Measurements from ENCODE around the gene PACRG. TPM values are rescaled to one million over a fixed set of nuclear protein-coding genes. Genes with fewer than 3 reads are reported as not detected.

Gene PACRG
- total RNA-seq, 2 experiments from 2014 or later = 0.66 to 0.81 TPM

DNA sequence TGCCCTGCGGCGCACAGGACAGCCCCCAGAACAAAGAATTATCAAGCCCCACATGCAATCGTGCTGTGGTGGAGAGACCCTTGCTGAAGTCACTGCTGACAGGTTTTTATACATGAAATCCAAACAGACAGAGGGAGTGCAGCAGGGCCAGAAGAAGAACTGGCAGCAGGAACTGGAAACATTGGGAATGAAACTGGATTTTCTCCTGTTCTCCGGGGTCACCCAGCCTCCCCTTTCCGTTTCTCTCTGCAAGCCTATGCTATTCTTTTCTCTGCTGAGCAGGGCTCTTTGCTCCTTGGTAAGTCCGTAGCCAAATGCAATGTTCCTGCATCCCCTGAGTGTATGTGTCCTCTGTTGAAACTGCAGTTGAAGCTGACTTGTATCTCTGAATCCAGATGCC, 623.2 kb downstream of the PACRG start:
- Histone ChIP-seq H3K27ac (ENCODE audit: low read depth in 1 of 2, low read length in 2 of 2) (no peak overlapping the region), H3K36me3 (ENCODE audit: insufficient read depth, low read length) (no peaks in the 10 kb centered on the region), H3K27me3 (ENCODE audit: control insufficient read depth in 1 of 2, insufficient read depth in 2 of 2, low read length in 2 of 2) (no peaks in the 10 kb centered on the region), H3K4me3 (ENCODE audit: low read length) (no peak overlapping the region), H3K4me1 (ENCODE audit: insufficient read depth, low read length) (no peaks in the 10 kb centered on the region), H3K9me3 (ENCODE audit: control insufficient read depth in 1 of 2, insufficient read depth in 1 of 2, low read length in 2 of 2) (no peaks in the 10 kb centered on the region)
- ATAC-seq (ENCODE audit: poor library complexity) (no peak), DNase-seq (no peak)
- no peaks in the 10 kb centered on the region for H3K36me3 Mint-ChIP-seq (ENCODE audit: low read depth)
- H3K9me3 Mint-ChIP-seq = no peaks in the 10 kb centered on the region
- peaks cover 11% of the 10 kb centered on the region for H3K27me3 Mint-ChIP-seq
- TF ChIP-seq CTCF (IDR thresholded peaks at IDR 0.05) = no peak
- ChIA-PET CTCF (no interaction called here), POLR2A (no interaction called here)
- no peak overlapping the region for H3K4me3 Mint-ChIP-seq
- H3K27ac Mint-ChIP-seq = no peak overlapping the region
- H3K4me1 Mint-ChIP-seq (ENCODE audit: low read depth) = no peaks in the 10 kb centered on the region
- intact Hi-C loops (cut with DNase I, micrococcal nuclease) = no loop called here

- DNase-seq (peak in 1 of 14 experiments; percentile 9), ATAC-seq (ENCODE audit: poor library complexity) (no peak)
- Histone ChIP-seq H3K27ac (ENCODE audit: low read depth in 1 of 2, low read length in 2 of 2) (no peak overlapping the region), H3K4me1 (ENCODE audit: insufficient read depth, low read length) (no peaks in the 10 kb centered on the region), H3K4me3 (ENCODE audit: low read length) (no peak overlapping the region), H3K36me3 (ENCODE audit: insufficient read depth, low read length) (no peaks in the 10 kb centered on the region), H3K27me3 (ENCODE audit: control insufficient read depth in 1 of 2, insufficient read depth in 2 of 2, low read length in 2 of 2) (no peaks in the 10 kb centered on the region), H3K9me3 (ENCODE audit: control insufficient read depth in 1 of 2, insufficient read depth in 1 of 2, low read length in 2 of 2) (no peaks in the 10 kb centered on the region)
- Mint-ChIP-seq H3K9me3 (no peaks in the 10 kb centered on the region), H3K36me3 (ENCODE audit: low read depth) (no peaks in the 10 kb centered on the region), H3K27me3 (peaks cover 11% of the 10 kb centered on the region), H3K4me1 (ENCODE audit: low read depth) (no peaks in the 10 kb centered on the region), H3K27ac (no peak overlapping the region), H3K4me3 (no peak overlapping the region)
- intact Hi-C loops (cut with DNase I, micrococcal nuclease) = no loop called here
- ChIA-PET POLR2A (no interaction called here), CTCF (no interaction called here)
- TF ChIP-seq CTCF (IDR thresholded peaks at IDR 0.05) = no peak
Observed at GRCh38 chr6:163352011-163352685, 624.4 kb downstream of the PACRG start.

DNA sequence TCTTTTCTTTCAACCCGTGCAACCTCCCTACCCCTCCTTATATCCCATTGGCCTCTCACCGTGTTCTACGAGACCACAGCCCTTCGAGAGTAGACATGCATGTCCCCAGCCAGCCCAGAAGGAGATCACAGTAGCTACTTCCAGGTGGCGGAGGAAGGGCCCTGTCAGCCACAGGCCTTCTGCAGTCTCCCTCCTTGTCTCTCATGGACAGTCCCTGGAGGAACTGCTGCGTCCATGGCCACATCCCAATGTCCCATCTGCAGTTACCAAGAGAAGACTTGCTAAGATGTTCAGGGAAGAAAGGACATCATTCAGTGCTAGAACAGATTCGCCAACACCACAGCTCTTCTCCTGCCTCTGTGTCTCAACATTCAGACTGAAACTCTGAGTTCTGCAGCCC, 625.2 kb downstream of the PACRG start:
- H3K4me3 ChIP-seq (ENCODE audit: low read length) = no peak overlapping the region
- H3K27ac ChIP-seq (ENCODE audit: low read depth in 1 of 2, low read length in 2 of 2) = no peak overlapping the region
- no peaks in the 10 kb centered on the region for H3K27me3 ChIP-seq (ENCODE audit: control insufficient read depth in 1 of 2, insufficient read depth in 2 of 2, low read length in 2 of 2)
- no peaks in the 10 kb centered on the region for H3K9me3 ChIP-seq (ENCODE audit: control insufficient read depth in 1 of 2, insufficient read depth in 1 of 2, low read length in 2 of 2)
- Mint-ChIP-seq H3K27me3 (peaks cover 11% of the 10 kb centered on the region), H3K9me3 (no peaks in the 10 kb centered on the region), H3K4me3 (no peak overlapping the region), H3K27ac (no peak overlapping the region), H3K4me1 (ENCODE audit: low read depth) (no peaks in the 10 kb centered on the region), H3K36me3 (ENCODE audit: low read depth) (no peaks in the 10 kb centered on the region)
- ChIA-PET CTCF (no interaction called here), POLR2A (no interaction called here)
- H3K4me1 ChIP-seq (ENCODE audit: insufficient read depth, low read length) = no peaks in the 10 kb centered on the region
- no peaks in the 10 kb centered on the region for H3K36me3 ChIP-seq (ENCODE audit: insufficient read depth, low read length)
- no peak for ATAC-seq (ENCODE audit: poor library complexity)
- DNase-seq = no peak
- TF ChIP-seq CTCF (IDR thresholded peaks at IDR 0.05) = no peak
- intact Hi-C loops (cut with DNase I, micrococcal nuclease) = no loop called here
